B cell (primary cell): ENCODE measurements around the gene RFX3.

Source experiments
- CTCF ChIP-seq: fragments of 200-600 bp; IDR thresholded peaks from one replicate; pipeline ENCODE4 v1.8.0; 2022; ENCODE audit warnings: antibody characterized with exemption, mild to moderate bottlenecking
- EZH2 ChIP-seq: IDR thresholded peaks from 2 replicates; pipeline ENCODE4 v1.6.1; 2012; ENCODE audit warnings: borderline replicate concordance, low read depth, mild to moderate bottlenecking, moderate library complexity, low read length; ENCODE audit not compliant: insufficient read depth, poor library complexity, severe bottlenecking

- TF ChIP-seq CTCF: no peak
- TF ChIP-seq EZH2: no peak
Measured at GRCh38 chr9:3214741-3215140, 311.1 kb downstream of the RFX3 start.
